Activated CD4-positive, alpha-beta T cell treated with anti-CD3 and anti-CD28 coated beads, Interleukin-10, Interleukin-2, amounts not matched to agents 100 ng/mL and 50 ng/mL, durations not matched to agents 16 hours and 8 hours (primary cell): Measurements from ENCODE around the gene ADGRA1.

Experiments used
- DNase-seq: peaks from one replicate; pipeline ENCODE4 v3.0.0-alpha.2; 2020

ADGRA1 gene

DNA sequence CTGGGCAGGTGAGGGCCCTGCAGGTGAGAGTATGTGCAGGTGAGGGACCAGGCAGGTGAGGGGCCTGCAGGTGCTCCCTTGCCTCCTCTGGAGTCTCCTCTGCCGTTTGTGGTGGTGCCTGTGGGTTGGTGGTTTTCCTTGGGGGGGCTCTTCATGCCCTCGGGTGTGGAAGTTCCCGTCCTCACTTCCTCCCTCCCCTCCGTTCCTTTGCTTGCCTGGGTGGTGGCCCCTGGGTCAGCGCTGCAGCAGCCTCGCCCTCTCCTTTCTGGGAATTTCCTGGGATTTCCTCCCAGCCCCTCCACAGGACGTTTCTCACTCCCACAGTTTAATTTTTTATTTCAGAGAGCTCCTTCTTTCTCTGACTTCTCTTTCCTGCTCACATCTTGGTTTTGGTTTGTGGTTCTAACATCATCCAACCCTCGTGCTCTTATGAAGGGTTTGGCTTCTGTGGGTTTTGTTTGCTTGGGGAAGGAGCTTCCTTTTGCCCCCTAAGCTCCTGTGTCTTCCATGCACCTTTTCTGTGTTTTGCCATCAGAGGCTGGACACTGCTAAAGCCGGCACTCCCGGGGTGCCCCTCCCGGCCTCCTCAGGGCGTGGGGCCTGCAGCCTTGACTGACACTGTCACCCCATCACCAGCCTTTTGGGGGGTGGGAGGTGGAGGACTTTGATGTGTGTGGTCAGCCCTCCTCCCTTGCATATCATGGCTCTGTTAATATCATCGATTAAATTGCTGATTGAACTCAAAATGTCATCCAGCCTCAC lies 29.2 kb upstream of the ADGRA1 start:
- DNase-seq, result no peak

- no peak for DNase-seq
These were observed 28.6 kb upstream of the ADGRA1 start for GRCh38 chr10:133059093-133059470.

DNA sequence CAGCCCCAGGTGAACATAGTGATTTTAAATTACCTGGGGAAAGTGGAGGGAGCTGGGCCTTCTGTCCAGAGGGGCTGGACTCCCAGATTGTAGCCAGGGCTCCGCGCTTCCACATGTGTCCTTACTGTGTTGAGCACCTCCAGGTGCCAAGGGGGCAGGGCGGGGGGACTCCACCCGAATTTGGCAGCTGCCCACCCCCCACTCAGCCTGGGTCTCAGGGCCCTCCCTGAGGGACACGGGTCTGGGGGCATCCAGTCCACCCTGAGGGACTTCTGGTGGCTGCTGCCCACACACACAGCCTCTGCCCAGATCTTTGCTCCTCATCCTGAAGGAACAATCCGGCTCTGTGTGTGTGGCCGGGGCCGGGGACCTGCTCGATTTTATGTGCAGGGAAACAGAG lies 28.2 kb upstream of the ADGRA1 start:
- DNase-seq, result no peak

GRCh38 chr10:133060022-133060421 lies 27.7 kb upstream of the ADGRA1 start:
- DNase-seq, result no peak

DNA sequence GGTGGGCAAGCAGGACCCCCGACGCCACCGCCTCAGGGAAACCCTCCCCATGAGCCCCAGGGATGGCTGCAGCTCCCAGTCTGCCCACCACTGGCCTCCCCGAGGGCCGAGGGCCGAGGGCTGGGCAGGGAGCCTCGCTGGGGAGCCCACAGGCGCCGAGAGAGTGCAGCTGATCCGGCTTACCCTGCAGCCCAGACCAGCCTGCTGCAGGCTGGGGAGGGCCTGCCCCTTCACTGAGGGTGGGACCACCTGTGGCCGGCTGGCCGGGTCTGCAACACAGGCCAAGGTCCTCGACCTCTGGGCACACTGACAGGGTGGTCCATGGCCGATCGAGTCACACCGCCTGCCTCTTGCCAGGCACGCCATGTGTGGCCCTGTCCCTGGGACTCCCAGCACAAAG lies 27.3 kb upstream of the ADGRA1 start:
- DNase-seq, result no peak

DNA sequence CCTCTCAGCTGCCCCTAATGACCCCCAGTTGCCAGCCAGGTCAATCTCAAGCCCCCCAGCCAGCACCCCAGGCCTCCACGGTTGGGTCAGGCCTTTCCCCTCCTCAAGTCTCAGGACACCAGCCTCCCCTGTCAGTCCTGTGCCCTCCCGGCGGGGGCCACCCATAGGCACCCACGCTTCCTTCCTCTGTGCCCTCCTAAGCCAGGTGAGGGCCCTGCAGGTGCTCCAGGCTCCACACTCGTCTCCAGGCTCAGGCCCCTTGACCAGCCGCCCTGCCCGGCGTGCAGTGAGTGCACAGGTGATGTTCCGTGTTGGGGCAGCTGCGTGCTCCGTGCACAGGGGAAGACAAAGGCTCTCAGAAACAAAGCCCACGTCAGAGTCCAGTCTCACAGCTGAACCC lies 26.8 kb upstream of the ADGRA1 start:
- DNase-seq, result no peak

- DNase-seq, result no peak
These were observed 26.3 kb upstream of the ADGRA1 start for GRCh38 chr10:133061296-133062038.

- DNase-seq, result no peak
These were observed 25.6 kb upstream of the ADGRA1 start for GRCh38 chr10:133062085-133062484.

GRCh38 chr10:133062635-133063034 lies 25.1 kb upstream of the ADGRA1 start:
- no peak for DNase-seq

DNA sequence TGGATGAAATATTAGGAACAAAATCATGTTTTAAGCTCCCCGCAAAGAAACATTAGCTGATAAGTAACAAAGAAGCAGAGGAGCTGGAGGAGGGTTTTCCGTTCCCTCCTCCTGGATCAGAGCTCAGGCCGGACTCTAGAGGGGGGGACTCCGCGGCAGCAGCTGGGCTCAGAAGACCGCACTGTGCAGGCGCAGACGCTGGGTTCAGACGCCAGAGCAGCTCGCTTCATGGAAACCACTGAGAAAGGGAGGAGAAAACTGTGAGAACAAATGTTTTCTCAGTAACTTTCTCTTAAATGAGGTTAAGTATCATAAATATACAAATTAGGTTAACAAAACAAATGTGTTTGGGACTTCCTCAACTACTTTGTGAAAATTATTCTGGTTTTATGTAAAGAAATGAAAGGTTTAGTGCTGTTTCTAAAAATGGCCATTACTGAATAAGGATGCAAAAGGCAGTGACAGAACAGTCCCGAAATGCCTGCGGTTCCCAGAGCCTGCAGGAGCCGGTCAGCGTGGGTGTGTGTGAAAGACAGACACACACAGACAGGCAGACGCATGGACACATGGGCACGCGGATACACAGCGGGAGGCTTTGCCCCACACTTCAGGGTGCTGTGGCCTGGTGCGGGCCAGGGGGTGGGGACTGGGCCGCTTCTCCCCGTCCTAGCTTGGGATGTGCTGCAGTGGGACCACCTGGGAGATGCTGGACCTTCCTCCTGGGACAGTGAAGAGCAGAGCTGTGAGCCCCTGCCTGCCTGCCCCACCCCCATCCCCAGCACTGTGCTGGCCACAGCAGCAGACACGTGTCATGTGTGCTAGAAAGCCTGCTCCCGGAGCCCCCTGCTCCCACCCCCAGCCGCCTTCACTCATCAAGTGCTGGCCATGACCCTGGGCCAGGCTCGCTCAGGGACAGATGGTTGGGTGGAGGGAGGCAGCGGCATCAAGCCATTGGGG lies 20.3 kb upstream of the ADGRA1 start:
- no peak for DNase-seq

DNA sequence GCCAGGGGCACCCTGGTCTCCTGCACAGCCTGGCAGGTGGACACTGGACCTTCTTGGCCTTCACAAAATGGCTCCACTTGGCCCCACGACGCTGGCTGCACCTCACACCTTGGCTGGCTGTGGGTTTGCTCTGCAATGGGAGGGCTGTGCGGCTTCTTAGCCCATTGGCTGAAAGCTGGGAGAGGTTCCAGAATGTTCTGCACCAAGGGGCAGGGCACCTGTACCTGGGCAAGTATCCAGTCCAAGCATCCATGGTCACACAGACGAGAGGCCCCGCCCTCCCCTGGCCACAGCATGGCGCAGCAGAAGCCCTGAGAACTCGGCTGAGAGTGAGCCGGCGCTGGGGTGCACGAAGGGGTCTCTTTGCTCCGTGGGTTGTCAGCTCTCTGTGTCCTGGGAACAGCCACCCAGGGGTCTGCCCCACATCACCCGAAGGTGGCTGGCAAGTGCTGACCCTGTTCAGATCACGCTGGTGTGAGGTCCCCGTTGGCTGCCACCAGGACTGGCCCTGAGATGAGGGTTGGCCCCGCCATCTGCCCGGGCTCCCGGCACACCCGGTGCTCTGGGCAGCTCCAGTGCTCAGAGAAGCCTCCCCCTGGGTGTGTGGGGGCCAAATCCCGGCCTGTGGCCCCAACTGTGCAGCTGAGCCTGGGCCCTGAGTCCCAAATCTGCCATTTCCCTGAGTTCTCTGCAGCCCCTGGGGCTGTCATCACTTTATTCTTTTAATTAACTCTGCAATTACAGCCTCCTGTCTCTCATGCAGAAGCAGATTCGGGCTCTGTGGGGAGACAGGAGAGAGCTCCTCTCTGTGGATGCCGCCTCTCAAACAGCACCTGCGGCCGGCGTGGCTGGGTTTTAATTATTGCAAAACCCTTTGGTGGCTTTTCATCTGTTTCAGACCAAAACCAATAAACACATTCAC lies 19.4 kb upstream of the ADGRA1 start:
- no peak for DNase-seq

DNA sequence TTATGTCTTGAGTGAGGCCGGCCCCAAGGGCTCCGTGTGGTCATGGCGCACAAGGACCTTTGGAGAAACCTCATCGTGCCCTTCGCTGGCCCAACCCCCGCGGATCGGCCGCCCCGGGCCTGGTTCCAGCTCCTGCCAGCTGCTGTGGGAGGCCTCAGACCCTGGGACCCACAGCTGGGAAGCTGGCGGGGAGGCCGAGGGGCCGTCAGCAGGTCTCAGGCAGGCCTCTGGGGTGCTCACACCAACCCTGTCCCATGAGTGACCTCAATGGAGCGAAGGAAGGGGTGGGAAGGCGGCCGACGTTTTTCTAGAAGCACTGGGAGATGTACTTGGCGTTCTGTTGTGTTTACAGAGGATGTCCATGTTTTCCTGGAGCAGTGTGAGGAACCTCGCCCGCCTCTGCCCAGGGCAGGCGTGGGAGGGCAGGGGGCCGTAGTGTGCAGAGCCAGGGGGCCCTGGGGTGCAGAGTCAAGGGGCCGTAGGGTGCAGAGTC lies 18.6 kb upstream of the ADGRA1 start:
- DNase-seq, result no peak

DNA sequence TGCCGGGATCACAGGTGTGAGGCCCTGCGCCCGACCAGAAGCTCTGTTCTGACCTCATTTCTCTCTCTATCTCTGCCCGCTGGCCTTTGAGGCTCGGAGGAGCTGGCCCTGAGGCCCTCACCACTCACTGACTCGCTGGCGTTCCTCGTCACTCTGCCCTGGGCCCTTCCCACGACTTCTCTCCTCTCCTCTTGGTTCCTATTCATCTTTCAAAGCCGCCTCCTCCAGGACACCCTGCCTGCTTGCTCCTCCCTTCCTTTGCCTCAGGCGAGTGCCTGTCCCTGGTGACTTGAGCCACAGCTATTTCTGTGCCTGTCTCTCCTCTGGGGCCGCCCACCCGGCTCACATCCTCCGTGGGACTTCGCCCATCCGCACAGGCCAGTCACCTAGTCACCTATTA lies 17.3 kb upstream of the ADGRA1 start:
- no peak for DNase-seq

GRCh38 chr10:133070810-133071209 lies 16.9 kb upstream of the ADGRA1 start:
- no peak for DNase-seq

- DNase-seq, result no peak
These were observed 16.0 kb upstream of the ADGRA1 start for GRCh38 chr10:133071733-133072132.

- DNase-seq, result no peak
These were observed 15.5 kb upstream of the ADGRA1 start for GRCh38 chr10:133072196-133072595.

- no peak for DNase-seq
These were observed 14.9 kb upstream of the ADGRA1 start for GRCh38 chr10:133072720-133073390.

DNA sequence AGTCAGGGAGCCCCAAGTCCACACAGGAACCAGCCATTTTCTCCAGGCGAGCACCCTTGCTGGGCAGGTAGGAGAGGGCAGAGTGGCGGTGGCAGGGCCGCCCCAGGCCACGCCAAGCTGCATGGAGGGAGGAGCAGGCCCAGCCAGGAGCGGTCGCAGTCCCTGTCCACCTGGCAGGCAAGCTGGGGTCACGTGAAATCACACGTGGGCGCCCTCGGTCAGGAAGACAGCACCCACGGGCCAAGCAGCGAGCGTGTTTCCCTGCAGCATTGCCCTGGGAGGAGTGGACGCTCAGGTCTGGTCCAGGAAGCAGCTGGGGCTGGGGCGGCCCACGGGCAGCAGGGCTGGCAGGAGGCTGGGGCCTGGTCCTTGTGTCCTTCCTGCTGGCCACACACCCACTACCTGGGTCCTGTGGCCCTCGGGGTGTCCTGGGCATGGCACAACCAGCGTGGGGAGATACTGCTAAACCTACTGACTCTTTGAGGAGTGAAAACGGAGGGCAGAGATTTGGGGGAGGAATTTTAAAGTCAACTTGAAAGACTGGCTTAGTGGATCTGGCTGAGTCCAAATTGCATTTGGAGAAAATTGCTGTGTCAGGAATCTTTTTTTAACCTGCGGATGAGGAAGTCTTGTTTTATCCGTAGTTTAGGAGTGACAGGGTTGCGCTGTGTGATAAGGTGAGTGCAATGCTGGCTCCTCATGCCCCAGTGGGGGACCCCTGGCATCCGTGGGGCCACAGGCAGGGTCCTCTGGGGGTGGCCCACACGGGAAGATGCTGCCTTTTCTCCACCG lies 12.2 kb upstream of the ADGRA1 start:
- no peak for DNase-seq

DNA sequence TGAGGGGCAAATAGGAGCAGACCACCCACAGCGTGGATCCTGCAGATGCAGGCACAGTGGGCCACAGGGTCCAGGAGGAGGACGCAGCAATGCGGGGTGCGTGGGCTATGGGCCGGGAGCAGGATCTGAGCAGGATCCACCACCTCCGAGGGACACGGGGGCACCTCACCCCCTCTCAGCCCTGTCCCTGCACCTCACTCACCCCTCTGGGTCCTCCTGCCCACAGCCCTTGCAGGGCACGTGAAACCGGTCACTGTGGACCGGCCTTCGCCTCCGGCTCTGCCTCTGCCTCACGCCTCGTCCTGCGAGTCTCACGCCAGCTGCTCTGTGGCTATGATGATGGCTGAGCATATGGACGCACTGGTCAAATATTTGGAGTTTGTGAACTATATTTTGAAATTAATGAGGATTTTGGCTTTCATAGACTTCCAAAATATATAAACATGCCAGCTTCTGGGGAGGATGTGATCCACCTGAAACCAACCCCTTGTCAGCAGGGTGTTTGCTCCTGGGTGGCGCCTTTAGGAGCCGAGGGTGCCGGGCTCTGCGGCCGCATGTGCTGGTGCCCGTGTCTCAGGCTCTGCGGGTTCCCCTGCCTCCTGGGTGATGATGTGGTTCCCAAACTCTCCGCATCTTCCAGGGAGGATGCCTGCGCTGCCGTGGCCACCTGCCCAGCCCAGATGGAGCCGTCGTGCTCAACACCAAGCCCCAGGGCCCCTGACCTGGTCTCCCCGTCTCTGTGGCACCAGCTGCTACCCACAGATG lies 11.3 kb upstream of the ADGRA1 start:
- no peak for DNase-seq
